GM18867 (cell line): ENCODE measurements around the gene SMIM41.
"Not testable (repeated sequence)": the region's sequence is repeated elsewhere in the genome, so short reads cannot be mapped to it uniquely, and the experiment has no call there.

Source experiments
- ATAC-seq: cut with Tn5 transposase; IDR thresholded peaks from one replicate; pipeline ENCODE4 v1.9.1; 2021; ENCODE audit warnings: mild to moderate bottlenecking, moderate library complexity; ENCODE audit not compliant: unreplicated experiment

The SMIM41 gene

DNA sequence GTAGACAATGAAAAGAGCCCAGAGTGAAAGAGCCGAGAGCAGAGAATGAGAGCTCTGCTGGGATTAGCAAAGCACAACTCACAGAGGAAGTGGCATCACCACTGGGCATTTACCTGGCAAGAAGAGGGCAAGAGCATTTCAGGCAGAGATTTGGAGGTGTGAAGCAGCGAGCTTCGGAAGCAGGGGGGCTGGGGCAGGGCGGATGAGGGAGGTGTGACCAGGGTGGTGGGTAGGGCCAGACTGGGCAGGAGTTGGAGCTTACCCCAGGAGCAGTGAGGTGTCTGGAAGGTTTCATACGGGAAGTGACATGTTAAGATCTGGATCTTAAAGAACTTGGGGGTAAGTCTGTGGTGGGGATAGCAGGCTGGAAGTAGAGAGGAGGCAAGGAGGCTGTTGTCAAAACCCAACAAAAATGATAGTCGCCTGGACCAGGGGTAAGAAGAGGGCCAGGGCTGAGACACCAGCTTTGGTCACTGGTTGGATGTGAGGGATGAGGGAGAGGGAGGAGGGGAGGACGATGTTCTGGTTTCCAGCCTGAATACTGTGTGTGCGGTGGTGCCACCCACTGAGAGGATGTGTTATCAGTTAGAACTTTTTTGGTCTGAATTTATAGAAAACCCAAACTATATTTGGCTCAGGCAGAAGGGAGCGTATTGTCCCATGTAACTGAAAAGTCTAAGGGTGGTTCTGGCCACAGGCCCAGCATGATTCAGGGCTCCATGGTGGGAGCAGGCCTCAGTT is 5.2 kb downstream of the SMIM41 start:
- ATAC-seq, result no peak

DNA sequence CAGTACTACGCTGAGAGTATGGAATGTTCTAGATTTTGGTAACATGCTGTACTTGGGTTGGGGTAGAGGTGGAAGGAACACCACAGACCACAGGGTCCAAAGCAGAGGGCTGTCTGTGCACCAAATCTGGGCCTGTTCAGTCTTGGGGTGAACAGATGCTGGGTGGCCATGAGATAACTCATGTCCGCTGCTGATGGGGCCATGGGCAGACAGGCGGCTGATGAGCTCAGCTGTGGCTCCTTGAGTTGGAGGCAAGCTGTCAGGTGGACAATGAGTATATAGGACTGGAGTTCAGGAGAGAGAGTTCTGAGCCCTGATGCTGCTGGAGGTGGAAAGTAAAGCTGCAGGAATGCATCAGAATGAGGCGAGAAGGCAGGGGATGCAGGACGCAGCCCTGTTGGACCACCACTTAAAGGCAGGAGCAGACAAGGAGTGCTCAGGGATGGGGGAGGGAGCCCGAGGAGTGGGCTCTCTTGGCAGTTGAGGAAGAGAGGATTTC is 6.2 kb downstream of the SMIM41 start:
- ATAC-seq, result no peak

DNA sequence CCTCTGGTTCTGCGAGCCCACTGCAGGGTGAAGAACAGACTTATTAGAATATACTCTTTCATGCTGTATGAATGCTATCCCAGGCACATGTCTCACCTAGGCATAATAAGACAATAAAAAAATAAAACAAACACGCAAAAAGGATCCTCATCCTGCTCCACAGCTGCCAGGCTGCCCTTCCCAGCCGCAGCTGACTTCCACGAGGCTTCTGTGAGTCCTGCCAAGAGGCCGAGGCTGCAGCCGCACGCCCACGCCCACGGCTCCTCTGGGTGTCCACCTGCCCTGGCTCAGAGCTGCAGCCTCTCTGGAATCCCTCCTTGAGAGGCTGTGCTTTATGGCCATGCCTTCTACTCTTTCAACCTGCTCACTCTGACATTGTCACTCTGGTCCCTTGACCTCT is 6.9 kb downstream of the SMIM41 start:
- no peak for ATAC-seq

DNA sequence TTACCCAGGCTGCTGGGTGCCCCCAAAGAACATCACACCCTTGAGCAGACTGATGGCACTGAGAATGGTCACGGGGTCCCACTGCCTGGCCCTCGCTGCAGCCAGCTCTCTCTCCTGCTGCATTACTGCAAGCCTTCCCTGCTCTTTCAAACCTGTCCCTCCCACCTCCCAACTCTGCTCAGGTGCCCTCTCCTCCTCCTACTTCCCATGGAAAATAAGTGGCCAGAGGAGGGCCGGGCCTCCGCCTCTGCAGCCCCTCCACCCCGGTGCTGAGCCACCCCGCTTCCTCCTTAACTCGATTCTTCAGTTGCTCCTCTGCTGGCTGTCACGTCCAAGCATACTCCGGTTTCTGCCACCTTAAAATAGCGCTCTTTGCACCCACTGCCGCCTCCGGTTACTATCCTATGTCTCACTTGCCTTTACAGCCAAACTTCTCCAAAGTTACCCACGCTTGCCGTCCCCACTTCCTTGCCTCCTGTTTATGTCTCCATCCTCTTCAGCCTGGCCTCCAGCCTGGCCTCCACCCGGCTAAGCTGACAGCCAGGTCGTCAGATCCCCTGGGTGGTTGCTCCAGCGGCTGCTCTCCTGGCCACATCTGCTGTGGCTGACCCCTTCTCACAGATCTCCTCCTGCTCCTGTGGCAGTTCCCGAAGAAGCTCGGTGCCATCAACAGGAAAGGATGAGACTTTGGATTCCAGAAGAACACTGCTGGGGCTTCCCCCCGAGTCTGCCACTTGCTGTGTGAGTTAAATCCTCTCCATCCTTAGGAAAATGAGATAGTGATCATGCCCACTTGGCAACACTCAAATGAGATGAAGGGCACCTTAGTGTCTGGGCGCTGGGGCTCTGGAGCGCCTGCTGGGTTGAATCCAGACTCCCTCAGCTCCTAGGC is 7.7 kb downstream of the SMIM41 start:
- no peak for ATAC-seq

DNA sequence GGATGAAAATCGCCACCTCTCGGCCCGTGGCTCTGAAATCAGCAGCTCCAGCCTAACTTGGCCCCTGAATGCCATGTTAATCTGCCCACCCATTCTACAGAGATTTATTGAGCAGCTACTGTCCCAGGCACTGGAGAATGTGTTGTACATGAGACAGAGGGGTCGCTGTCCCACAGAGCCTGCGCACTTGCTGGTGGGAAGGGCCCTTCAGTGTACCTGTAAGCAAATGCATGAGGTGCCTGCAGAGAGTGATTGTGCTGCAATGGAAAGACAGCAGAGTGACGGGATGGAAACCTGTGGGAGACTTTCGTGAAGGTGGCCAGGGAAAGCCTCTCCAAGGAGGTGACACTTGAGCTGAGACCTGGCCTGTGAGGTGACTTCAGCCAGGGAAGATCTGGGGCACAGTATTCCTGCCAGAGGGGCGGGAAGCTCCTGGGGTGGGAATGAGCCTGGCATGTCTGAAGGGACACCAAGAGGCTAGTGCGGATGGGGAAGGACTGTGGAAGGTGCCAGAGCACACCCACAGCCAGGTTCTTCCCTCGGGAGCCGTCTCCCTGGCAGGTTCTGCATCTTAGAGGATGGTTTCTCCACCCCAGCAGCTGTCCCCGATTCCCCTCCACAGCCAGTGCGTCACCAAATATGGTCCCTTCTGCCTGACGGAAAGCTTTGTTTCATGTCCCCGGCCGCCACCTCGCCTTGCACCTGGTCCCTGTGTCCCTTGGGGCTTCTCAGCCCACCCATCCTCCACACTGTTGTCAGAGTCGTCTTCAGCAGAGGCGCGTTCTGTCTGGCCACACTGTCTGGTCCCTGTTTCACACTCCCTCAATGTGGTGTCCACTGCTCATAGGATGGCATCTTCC is 8.7 kb downstream of the SMIM41 start:
- no peak for ATAC-seq

DNA sequence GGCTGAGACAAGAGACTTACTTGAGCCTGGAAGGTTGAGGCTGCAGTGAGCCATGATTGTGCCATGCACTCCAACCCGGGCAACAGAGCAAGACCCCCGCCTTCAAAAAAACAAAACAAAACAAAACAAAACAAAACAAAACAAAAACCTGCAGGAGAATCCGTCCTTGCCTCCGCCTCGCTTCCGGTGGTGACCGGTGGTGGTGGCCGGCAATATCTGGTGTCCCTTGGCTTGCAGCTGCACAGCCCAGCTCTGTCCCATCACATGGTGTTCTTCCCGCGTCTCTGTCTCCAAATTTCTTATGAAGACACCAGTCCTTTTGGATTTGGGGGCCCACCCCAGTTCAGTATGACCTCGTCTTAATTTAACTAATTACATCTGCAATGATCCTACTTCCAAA is 10.0 kb downstream of the SMIM41 start:
- ATAC-seq, result no peak

DNA sequence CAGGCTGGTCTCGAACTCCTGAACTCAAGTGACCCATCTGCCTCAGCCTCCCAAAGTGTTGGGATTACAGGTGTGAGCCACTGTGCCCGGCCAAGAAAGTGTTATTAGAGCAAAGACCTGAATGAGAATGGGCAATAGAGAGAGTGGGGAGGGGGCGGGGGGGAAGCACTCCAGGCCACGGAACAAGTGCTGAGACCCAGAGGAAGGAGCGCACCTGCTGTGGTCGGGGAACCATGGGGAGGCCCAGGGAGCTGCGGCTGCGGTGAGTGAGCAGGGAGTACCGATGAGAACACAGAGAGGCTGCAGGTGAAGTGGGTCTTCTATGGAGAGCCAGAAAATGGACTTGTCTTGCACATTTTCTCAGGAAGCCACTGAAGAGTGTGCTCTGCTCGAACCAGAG is 10.8 kb downstream of the SMIM41 start:
- ATAC-seq, result no peak

DNA sequence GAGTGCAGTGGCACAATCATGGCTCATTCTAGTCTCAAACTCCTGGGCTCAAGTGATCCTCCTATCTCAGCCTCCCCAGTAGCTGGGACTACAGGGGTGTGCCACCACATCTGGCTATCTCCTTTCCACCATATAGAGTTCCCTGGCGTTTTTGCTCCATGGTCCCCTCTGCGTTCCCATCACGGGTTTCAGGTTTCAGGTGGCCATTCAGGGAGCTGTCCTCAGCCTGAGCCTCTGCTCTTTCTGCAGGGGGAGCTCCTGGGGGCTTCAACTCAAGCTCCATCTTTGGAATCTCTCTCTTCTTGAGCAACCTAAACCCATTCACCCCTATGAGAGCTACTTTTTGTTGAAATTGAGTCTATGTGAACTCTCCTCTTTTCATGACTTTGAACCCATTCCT is 11.6 kb downstream of the SMIM41 start:
- ATAC-seq, result no peak

DNA sequence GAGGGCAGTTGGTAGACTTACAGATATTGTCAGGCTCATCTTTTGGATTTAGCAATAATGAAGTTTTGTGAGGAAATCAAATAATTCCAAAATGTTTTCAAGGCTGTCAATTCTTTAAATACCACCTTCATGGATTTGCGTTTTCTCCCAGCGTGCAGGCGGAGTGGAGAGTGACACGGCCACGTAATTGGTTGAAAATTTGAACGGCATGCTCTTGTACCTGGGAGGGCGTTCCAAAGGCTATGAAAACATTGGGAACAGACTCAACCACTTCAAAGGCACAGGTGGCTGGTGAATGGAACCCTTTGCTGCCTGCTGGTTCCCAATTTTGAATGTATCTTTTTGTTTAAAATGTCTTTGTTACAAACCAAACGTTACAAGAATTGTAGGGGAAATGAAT is 12.4 kb downstream of the SMIM41 start:
- ATAC-seq, result no peak

DNA sequence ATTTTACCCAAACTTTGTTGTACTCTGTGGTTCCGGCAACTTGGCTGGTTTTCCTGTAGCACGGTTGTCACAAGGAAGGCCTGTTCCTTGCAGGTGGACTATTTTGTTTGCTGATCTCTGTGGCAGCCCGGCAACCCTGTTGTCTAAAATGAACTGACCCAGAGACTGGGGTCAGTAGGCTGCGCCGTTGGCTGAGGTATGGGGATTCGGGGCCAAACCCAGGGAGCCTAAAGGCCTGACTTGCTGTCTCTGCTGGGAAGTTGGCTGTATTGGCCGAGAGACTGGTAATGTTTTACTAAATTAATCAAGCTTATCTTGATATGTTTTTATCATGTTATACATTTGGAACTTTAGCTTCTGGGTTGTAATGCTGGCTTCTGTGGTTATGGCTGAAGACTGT is 13.8 kb downstream of the SMIM41 start:
- no peak for ATAC-seq

DNA sequence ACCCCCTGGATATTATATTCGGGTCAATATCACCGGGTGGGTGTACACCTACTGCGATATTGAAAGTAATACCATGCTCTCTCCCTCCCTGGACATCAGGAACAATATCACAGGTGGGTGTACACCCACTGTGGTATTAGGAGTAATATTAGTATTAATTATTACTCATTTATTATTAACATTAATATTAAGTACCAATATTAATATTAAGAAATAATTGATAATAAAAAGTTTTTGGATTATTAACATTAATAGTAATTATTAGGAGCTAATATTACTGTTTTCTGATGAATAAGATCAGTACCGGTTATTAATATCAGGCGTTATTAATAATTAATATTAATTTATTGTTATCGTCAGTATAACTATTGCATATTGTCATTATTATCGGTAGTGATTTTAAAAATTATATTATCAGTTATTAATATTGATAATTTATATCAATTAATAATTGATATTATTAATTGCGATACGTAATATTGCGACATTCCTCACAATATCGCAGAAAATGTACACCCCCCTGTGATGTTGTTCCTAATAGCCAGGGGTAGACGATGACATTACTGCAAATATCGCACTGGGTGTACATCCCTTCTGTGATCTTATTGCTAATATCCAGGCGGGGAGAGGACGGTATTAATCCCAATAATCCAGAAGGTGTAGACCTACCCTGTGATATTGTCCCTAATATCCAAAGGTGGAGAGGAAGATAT is 17.0 kb downstream of the SMIM41 start:
- no peak for ATAC-seq

DNA sequence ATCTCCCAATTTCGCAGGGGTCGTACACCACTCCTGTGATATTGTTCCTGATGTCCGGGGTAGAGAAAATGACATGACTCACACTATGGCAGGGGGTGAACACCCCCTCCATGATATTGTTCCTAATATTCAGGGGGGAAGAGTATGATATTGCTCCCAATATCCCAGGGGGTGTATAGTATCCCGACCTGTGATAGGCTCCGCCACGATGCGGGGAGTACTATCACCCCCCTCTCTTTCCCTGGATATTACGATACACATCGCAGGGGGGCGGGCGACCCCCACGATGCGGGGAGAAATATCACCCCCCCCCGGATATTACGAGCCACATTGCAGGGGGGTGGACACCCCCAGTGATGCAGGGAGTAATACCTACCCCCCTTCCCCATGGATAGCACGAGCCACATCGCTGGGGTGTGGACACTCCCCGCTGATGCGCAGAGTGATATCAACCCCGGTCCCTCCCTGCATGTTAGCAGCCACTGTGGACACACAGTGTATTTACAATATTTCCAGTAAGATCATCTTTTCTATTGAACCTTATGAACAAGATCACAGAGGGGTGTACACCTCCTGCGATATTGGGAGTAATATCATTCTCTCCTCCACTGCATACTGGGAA is 17.7 kb downstream of the SMIM41 start:
- ATAC-seq, result no peak

DNA sequence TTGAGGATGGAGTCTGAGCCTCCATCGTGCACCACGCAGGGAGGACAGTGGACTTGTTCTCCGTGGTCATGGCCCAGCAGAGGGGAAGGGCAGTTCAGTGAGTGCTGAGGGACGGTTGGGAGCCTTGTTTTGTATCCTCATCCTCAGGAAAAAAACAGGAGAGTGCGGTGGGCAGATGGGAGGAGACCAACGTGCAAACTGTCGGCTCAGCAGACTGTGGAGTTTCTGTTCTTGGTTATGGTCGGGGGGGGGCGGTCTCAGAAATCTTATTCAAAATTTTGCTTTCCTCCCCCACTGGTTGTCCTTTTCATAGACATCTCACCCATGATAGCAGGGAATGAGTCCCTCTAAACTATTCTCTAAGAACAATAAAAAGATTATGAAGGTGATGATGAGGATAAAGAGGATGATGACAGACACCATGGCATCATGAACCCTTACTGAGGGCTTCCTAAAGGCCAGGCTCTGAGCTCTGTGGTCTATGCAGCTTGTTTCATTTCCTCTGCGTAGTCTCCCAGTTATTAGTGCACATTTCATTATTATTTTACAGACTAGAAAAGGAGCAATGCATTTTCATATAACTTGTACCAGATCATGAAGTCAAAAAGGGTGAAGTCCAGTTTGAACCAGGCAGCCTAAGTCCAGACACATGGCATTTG is 25.1 kb downstream of the SMIM41 start:
- ATAC-seq, result not testable (repeated sequence)

DNA sequence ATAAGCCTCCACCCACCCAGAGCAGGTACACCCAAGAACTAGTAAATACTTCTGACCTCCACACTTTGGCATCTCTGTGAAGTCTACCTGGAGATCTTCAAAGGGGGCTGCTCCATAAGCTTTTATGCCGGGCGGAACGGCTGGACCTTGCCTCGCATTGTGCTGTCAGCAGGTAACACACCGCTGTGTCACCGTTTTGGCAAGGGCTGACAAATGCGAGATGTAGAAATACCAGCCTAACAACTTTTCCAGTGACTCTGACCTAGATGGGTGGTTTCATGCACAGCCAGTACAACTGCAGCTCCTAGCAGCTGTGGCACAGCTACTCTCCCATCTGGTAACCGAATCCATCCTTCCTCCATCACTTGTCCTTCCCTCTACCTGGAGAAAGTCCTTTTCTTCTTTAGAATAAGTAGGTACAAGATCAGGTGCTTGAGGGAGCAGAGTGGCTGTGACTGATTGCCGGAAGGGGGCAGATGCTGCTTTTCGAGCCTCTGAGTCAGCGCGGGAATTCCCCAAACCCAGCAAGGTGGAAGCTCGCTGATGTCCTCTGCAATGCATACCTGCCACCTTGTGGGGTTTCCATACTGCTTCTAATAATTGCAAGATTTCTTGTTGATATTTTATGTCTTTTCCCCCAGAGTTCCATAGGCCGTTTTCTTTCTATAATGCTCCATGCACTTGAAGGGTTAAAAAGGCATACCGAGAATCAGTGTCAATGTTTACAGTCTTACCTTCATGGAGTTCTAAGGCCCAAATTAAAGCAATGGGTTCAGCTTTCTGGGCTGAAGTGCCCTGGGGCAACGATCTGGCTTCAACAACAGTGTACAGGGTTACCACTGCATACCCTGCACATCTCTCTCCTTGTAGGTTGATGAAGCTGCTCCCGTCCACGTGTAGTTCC is 37.0 kb downstream of the SMIM41 start:
- ATAC-seq, result not testable (repeated sequence)

DNA sequence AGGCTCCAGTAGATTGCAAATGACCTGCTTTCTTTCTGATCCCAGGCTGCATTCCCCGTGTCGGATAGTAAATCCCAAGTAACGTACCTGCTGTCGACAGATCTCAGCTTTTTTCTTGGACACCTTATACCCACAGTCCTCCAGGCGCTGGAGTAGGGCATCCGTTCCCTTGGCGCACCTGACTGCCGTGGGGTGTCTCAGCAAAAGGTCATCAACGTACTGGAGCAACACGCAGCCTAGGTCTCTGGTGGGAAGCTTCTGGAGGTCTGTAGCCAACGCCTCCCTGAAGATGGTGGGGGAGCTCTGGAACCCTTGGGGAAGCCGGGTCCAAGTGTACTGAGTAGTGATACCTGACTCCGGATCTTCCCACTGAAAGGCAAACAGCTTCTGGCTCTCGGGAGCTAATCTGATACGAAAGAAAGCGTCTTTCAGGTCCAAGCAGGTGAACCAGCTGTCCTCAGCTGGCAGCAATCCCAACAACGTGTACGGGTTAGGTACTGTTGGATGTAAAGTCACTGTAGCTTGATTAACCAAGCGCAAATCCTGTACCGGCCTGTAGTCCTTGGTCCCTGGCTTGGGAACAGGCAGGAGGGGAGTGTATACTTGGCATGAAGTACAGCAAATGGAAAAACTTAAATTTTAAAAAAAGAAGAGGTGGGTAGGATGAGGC is 38.4 kb downstream of the SMIM41 start:
- peak; percentile 25 for ATAC-seq

DNA sequence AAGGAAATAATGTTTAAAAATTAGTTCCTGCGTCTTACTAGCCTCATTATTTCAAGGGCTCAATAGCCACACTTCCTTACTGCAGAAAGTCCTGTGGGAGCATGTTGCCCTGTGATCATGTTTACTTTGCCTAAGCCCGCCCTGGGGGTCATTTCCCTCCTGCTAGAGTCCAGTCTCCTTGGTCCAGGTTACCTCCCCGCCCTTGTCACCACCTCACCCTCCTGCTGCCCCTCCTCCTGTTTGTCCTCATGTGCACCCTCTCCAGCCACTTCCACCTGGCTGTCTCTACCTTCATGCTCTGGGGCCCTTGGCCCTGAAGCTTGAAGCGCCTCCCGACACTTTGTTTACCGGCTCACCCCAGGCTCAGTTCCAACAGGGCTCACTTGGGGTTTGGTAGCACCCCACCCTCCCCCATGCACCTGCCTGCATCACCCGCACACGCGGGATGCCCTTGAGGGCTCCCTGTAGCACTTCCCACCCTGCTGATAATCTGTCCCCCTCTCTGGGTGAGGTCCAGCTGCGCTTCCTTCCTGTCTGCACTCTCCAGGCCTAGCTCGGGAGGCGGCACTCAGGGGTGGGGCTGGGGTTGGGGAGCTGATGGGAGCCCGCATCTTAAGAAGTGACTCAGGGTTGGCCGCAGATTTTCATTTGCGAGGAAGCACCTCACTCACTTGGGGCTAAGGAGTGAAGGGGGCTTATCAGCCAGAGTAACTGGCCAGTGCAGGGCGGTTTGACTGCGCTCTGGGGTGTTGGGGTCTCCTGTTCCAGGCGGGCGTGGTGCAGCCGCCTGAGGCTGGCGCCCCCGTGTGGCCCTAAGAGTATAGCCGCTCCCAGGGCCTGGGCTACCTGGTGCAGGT is 40.1 kb downstream of the SMIM41 start:
- ATAC-seq, result no peak
